Caco-2 (cell line): ENCODE measurements around the gene ATP1B1. TPM values are rescaled to one million over a fixed set of nuclear protein-coding genes. Genes with fewer than 3 reads are reported as not detected.

Experiments used
- BruUV-seq: library from RNA; stranded (reverse); fragments of 400-500 nt; replicated peaks from 2 replicates; lab custom pipeline; 2021; lab: Mats Ljungman, UMichigan
- CTCF ChIA-PET: fragments of 300-600 bp; sonication (Branson Sonifier 250); formaldehyde crosslinking; loops from one replicate; lab custom pipeline; 2022; ENCODE audit warnings: antibody characterized with exemption; lab: Charles Lee
- POLR2A ChIA-PET: fragments of 300-600 bp; sonication (Branson Sonifier 250); formaldehyde crosslinking; loops from one replicate; lab custom pipeline; 2022; ENCODE audit warnings: antibody characterized with exemption; lab: Charles Lee
- DNase-seq, 2 experiments: peaks; one replicate each; pipeline versions ENCODE4 v3.0.0 to v3.0.0-alpha.2; 2020 to 2022
- H3K27me3 ChIP-seq: replicated peaks from 2 replicates; pipeline ENCODE4 v1.6.0; 2011; ENCODE audit warnings: low read length; ENCODE audit not compliant: control insufficient read depth, insufficient read depth
- H3K36me3 ChIP-seq: 2 replicates; pipeline ENCODE4 v1.5.1; 2011; ENCODE audit warnings: low read length; ENCODE audit not compliant: control insufficient read depth, insufficient read depth
- H3K4me1 ChIP-seq: fragments of 250-450 bp; sonication (Bioruptor Pico); 2 replicates; pipeline ENCODE4 v1.5.1; 2020; ENCODE audit warnings: mild to moderate bottlenecking
- H3K4me3 ChIP-seq: 2 replicates; pipeline ENCODE4 v1.5.1; 2011; ENCODE audit warnings: low read depth, mild to moderate bottlenecking, control low read depth, low read length
- H3K9me3 ChIP-seq: fragments of 250-450 bp; sonication (Bioruptor Pico); 2 replicates; pipeline ENCODE4 v1.5.1; 2020; ENCODE audit warnings: mild to moderate bottlenecking, moderate library complexity
- H3K27ac Mint-ChIP-seq: one replicate; pipeline ENCODE4 v1.8.0; 2022; ENCODE audit warnings: mixed read lengths; ENCODE audit not compliant: unreplicated experiment
- H3K27me3 Mint-ChIP-seq: one replicate; pipeline ENCODE4 v1.8.0; 2022; ENCODE audit warnings: mixed read lengths; ENCODE audit not compliant: insufficient read depth, unreplicated experiment
- H3K36me3 Mint-ChIP-seq: one replicate; pipeline ENCODE4 v1.8.0; 2022; ENCODE audit warnings: mild to moderate bottlenecking, mixed read lengths; ENCODE audit not compliant: insufficient read depth, unreplicated experiment
- H3K4me1 Mint-ChIP-seq: one replicate; pipeline ENCODE4 v1.8.0; 2022; ENCODE audit warnings: low read depth, mixed read lengths; ENCODE audit not compliant: unreplicated experiment
- H3K4me3 Mint-ChIP-seq: one replicate; pipeline ENCODE4 v1.8.0; 2022; ENCODE audit warnings: mild to moderate bottlenecking, moderate library complexity, mixed read lengths; ENCODE audit not compliant: unreplicated experiment
- H3K9me3 Mint-ChIP-seq: one replicate; pipeline ENCODE4 v1.8.0; 2022; ENCODE audit warnings: mixed read lengths; ENCODE audit not compliant: unreplicated experiment
- CTCF ChIP-seq, 2 experiments: fragments of 200-600 bp in 1 of 2; IDR thresholded peaks; 1 replicate in 1 of 2; 2 replicates in 1 of 2; pipeline versions ENCODE4 v1.5.1 to v1.8.0; 2011 to 2022; ENCODE audit warnings: antibody characterized with exemption in 1 of 2, control low read depth in 1 of 2, inconsistent platforms in 1 of 2, low read depth in 1 of 2, low read length in 1 of 2, mild to moderate bottlenecking in 1 of 2, moderate library complexity in 1 of 2; ENCODE audit not compliant: insufficient read depth in 1 of 2, severe bottlenecking in 1 of 2, unreplicated experiment in 1 of 2
- intact Hi-C: fragments of 100-400 bp; cut with micrococcal nuclease; formaldehyde crosslinking; loops from one replicate; pipeline ENCODE4 v1.10.0; 2022; ENCODE audit not compliant: unreplicated experiment
- total RNA-seq: library from RNA; stranded (reverse); gene quantifications from 2 replicates; pipeline ENCODE4 v1.2.3, GENCODE V29; 2022

The ATP1B1 gene
- total RNA-seq, 1 experiment from 2014 or later = 320 TPM

GRCh38 chr1:169156580-169156979, 50.1 kb downstream of the ATP1B1 start:
- Mint-ChIP-seq H3K4me3 (no peak overlapping the region), H3K27ac (no peak overlapping the region), H3K27me3 (no peaks in the 10 kb centered on the region), H3K9me3 (peaks cover 10% of the 10 kb centered on the region), H3K36me3 (no peaks in the 10 kb centered on the region), H3K4me1 (no peaks in the 10 kb centered on the region)
- no peak for TF ChIP-seq CTCF (IDR thresholded peaks at IDR 0.05; ENCODE audit: insufficient read depth in 1 of 2, low read depth in 1 of 2, low read length in 1 of 2, severe bottlenecking in 1 of 2, unreplicated experiment in 1 of 2)
- Histone ChIP-seq H3K27me3 (no peaks in the 10 kb centered on the region), H3K9me3 (no peaks in the 10 kb centered on the region), H3K4me1 (no peaks in the 10 kb centered on the region), H3K4me3 (no peak overlapping the region), H3K36me3 (no peaks in the 10 kb centered on the region)
- DNase-seq = no peak
- ChIA-PET CTCF (no interaction called here), POLR2A (no interaction called here)
- intact Hi-C loops = no loop called here
- no TSS peak for BruUV-seq

GRCh38 chr1:169160845-169161495, 54.5 kb downstream of the ATP1B1 start:
- H3K27ac Mint-ChIP-seq = no peak overlapping the region
- no peak for TF ChIP-seq CTCF (IDR thresholded peaks at IDR 0.05; ENCODE audit: insufficient read depth in 1 of 2, low read depth in 1 of 2, low read length in 1 of 2, severe bottlenecking in 1 of 2, unreplicated experiment in 1 of 2)
- Histone ChIP-seq H3K4me3 (no peak overlapping the region), H3K9me3 (no peaks in the 10 kb centered on the region), H3K27me3 (no peaks in the 10 kb centered on the region), H3K36me3 (no peaks in the 10 kb centered on the region), H3K4me1 (no peaks in the 10 kb centered on the region)
- H3K9me3 Mint-ChIP-seq = no peaks in the 10 kb centered on the region
- intact Hi-C loops = no loop called here
- H3K4me3 Mint-ChIP-seq = no peak overlapping the region
- ChIA-PET CTCF (no interaction called here), POLR2A (no interaction called here)
- BruUV-seq = no TSS peak
- H3K4me1 Mint-ChIP-seq = no peaks in the 10 kb centered on the region
- no peaks in the 10 kb centered on the region for H3K36me3 Mint-ChIP-seq
- no peak for DNase-seq
- H3K27me3 Mint-ChIP-seq = no peaks in the 10 kb centered on the region

- Mint-ChIP-seq H3K4me3 (no peak overlapping the region), H3K27ac (no peak overlapping the region), H3K36me3 (no peaks in the 10 kb centered on the region), H3K4me1 (no peaks in the 10 kb centered on the region), H3K9me3 (no peaks in the 10 kb centered on the region), H3K27me3 (no peaks in the 10 kb centered on the region)
- no peak overlapping the region for H3K4me3 ChIP-seq
- H3K36me3 ChIP-seq = no peaks in the 10 kb centered on the region
- no TSS peak for BruUV-seq
- no peaks in the 10 kb centered on the region for H3K9me3 ChIP-seq
- intact Hi-C loops = no loop called here
- ChIA-PET POLR2A (no interaction called here), CTCF (no interaction called here)
- no peak for DNase-seq
- no peak for TF ChIP-seq CTCF (IDR thresholded peaks at IDR 0.05; ENCODE audit: insufficient read depth in 1 of 2, low read depth in 1 of 2, low read length in 1 of 2, severe bottlenecking in 1 of 2, unreplicated experiment in 1 of 2)
- H3K4me1 ChIP-seq = no peaks in the 10 kb centered on the region
- H3K27me3 ChIP-seq = no peaks in the 10 kb centered on the region
These were observed 55.2 kb downstream of the ATP1B1 start for GRCh38 chr1:169161496-169162194.
